Neural cell (in vitro differentiated cells): ENCODE measurements around the gene GNG7. TPM values are rescaled to one million over a fixed set of nuclear protein-coding genes. Genes with fewer than 3 reads are reported as not detected.

ENCODE experiments used
- H2AFZ ChIP-seq: fragments of 200-600, 300-800 bp; sonication (generic), shearing (Covaris generic); 2 replicates; pipeline ENCODE4 v1.6.0; 2014; ENCODE audit warnings: low read depth, mild to moderate bottlenecking, antibody characterized with exemption, low read length, moderate library complexity
- H3F3A ChIP-seq: fragments of 200-600 bp; shearing (Covaris generic); 2 replicates; pipeline ENCODE4 v1.6.1; 2016; ENCODE audit warnings: mild to moderate bottlenecking, moderate library complexity, mixed read lengths, antibody characterized with exemption, low read length; ENCODE audit not compliant: insufficient read depth, poor library complexity, severe bottlenecking
- H3K27ac ChIP-seq: fragments of 200-600, 300-800 bp; sonication (generic), shearing (Covaris generic); 2 replicates; pipeline ENCODE4 v1.5.1; 2014; ENCODE audit warnings: mild to moderate bottlenecking, low read length, moderate library complexity
- H3K27me3 ChIP-seq: fragments of 300-800, 200-600 bp; sonication (generic), shearing (Covaris generic); 2 replicates; pipeline ENCODE4 v1.6.0; 2014; ENCODE audit warnings: mild to moderate bottlenecking, low read depth, low read length, moderate library complexity; ENCODE audit not compliant: insufficient read depth
- H3K36me3 ChIP-seq: fragments of 300-800, 200-600 bp; sonication (generic), shearing (Covaris generic); 2 replicates; pipeline ENCODE4 v1.5.1; 2014; ENCODE audit warnings: mild to moderate bottlenecking, antibody characterized with exemption, low read length, moderate library complexity; ENCODE audit not compliant: insufficient read depth
- H3K4me2 ChIP-seq: fragments of 300-800, 200-600 bp; sonication (generic), shearing (Covaris generic); 2 replicates; pipeline ENCODE4 v1.6.0; 2014; ENCODE audit warnings: mild to moderate bottlenecking, low read length
- H3K4me3 ChIP-seq: fragments of 300-800, 200-600 bp; sonication (generic), shearing (Covaris generic); 2 replicates; pipeline ENCODE4 v1.5.1; 2014; ENCODE audit warnings: mild to moderate bottlenecking, low read length, moderate library complexity
- H3K79me2 ChIP-seq: fragments of 200-600 bp; shearing (Covaris generic); replicated peaks from 2 replicates; pipeline ENCODE4 v1.6.0; 2014; ENCODE audit warnings: mild to moderate bottlenecking, low read length, moderate library complexity; ENCODE audit not compliant: insufficient read depth
- H3K9ac ChIP-seq: fragments of 300-800, 200-600 bp; sonication (generic), shearing (Covaris generic); 2 replicates; pipeline ENCODE4 v1.6.1; 2016; ENCODE audit warnings: mild to moderate bottlenecking, low read length, mixed read lengths
- H3K9me2 ChIP-seq: fragments of 200-600 bp; shearing (Covaris generic); 2 replicates; pipeline ENCODE4 v1.6.1; 2016; ENCODE audit warnings: mild to moderate bottlenecking, low read length, mixed read lengths; ENCODE audit not compliant: insufficient read depth
- H3K9me3 ChIP-seq: fragments of 200-600, 300-800 bp; sonication (generic), shearing (Covaris generic); 2 replicates; pipeline ENCODE4 v1.6.1; 2016; ENCODE audit warnings: mild to moderate bottlenecking, mixed run types, low read length, moderate library complexity, mixed read lengths
- H4K20me1 ChIP-seq: fragments of 200-600 bp; shearing (Covaris generic); 2 replicates; pipeline ENCODE4 v1.6.1; 2016; ENCODE audit warnings: mild to moderate bottlenecking, mixed run types; ENCODE audit not compliant: insufficient read depth
- CTCF ChIP-seq: fragments of 450-650 bp; IDR thresholded peaks from 2 replicates; pipeline ENCODE4 v1.5.1; 2014; ENCODE audit warnings: antibody characterized with exemption, mild to moderate bottlenecking, moderate library complexity; ENCODE audit not compliant: poor library complexity, severe bottlenecking
- EP300 ChIP-seq: fragments of 450-650 bp; conservative IDR thresholded peaks from 2 replicates; pipeline ENCODE4 v1.6.1; 2014; ENCODE audit warnings: antibody characterized with exemption, mild to moderate bottlenecking, moderate library complexity; ENCODE audit not compliant: poor library complexity, severe bottlenecking
- EZH2 ChIP-seq: fragments of 200-600, 300-800 bp; shearing (Covaris generic), sonication (generic); IDR thresholded peaks from 2 replicates; pipeline ENCODE4 v1.6.1; 2014; ENCODE audit warnings: antibody characterized with exemption, low read length, borderline replicate concordance, mild to moderate bottlenecking; ENCODE audit not compliant: insufficient read depth, poor library complexity, severe bottlenecking
- MXI1 ChIP-seq: fragments of 450-650 bp; conservative IDR thresholded peaks from 2 replicates; pipeline ENCODE4 v1.6.1; 2014; ENCODE audit warnings: antibody characterized with exemption, mild to moderate bottlenecking; ENCODE audit not compliant: poor library complexity, severe bottlenecking
- POLR2AphosphoS5 ChIP-seq: IDR thresholded peaks from 2 replicates; pipeline ENCODE4 v1.6.1; 2012
- RAD21 ChIP-seq: fragments of 450-650 bp; conservative IDR thresholded peaks from 2 replicates; pipeline ENCODE4 v1.6.1; 2014; ENCODE audit warnings: antibody characterized with exemption, mild to moderate bottlenecking, moderate library complexity
- REST ChIP-seq: IDR thresholded peaks from 2 replicates; pipeline ENCODE4 v1.6.1; 2012; ENCODE audit warnings: borderline replicate concordance
- SMC3 ChIP-seq: fragments of 450-650 bp; conservative IDR thresholded peaks from 2 replicates; pipeline ENCODE4 v1.6.1; 2014; ENCODE audit warnings: antibody characterized with exemption, mild to moderate bottlenecking, moderate library complexity; ENCODE audit not compliant: poor library complexity
- TAF1 ChIP-seq: IDR thresholded peaks from 2 replicates; pipeline ENCODE4 v1.6.1; 2012; ENCODE audit warnings: low read depth
- polyA plus RNA-seq: library from polyadenylated mRNA; depleted of rRNA; stranded (reverse); fragments of >200 nt; gene quantifications from 2 replicates; pipeline ENCODE4 v1.2.3, GENCODE V29; 2014

Gene GNG7
- polyA plus RNA-seq, 1 donor from 2014 or later, result 3.0 TPM

DNA sequence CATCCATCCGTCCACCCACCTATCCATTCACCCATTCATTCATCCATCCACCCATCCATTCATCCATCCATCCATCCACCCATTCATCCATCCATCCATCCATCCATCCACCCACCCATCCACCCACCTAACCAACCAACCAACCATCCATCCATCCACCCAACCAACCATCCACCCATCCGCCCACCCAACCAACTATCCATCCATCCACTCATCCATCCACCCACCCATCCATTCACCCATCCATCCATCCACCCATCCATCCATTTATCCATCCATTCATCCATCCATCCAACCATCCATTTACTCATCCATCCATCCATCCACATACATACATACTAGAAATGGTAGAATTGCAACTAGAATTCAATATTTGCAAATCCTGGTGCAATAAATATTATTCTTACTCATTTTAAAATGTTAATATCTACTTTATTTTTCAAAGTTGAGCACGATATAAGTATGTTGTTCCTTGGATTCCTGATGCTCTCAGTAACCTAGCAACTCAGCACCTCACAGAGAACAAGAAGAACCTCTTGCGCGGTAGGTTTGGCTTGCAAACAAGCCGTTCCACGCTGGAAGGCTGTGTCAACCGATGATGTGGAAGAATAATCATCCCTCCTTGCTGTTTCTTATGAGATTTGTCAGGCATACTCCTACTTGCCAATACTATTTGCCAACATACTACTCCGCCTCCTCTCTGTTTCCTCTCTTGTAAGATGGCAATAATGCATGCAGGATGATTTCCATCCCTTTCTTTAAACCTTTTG, 111.7 kb downstream of the GNG7 start:
- Histone ChIP-seq H3K79me2 (no peaks in the 10 kb centered on the region), H3K9ac (no peak overlapping the region), H3K36me3 (no peaks in the 10 kb centered on the region), H3K27me3 (no peaks in the 10 kb centered on the region), H2AFZ (no peak overlapping the region), H3K4me3 (no peak overlapping the region), H3F3A (no peaks in the 10 kb centered on the region), H3K9me2 (no peaks in the 10 kb centered on the region), H4K20me1 (no peaks in the 10 kb centered on the region), H3K9me3 (no peaks in the 10 kb centered on the region), H3K27ac (no peak overlapping the region), H3K4me2 (no peak overlapping the region)
- TF ChIP-seq RAD21 (no peak), REST (no peak), POLR2AphosphoS5 (no peak), MXI1 (no peak), SMC3 (no peak), CTCF (no peak), TAF1 (no peak), EP300 (no peak), EZH2 (no peak)

GRCh38 chr19:2589441-2589840, 113.1 kb downstream of the GNG7 start:
- H3K9me3 ChIP-seq, result no peaks in the 10 kb centered on the region
- no peak overlapping the region for H3K9ac ChIP-seq
- H3F3A ChIP-seq, result no peaks in the 10 kb centered on the region
- H3K27ac ChIP-seq, result no peak overlapping the region
- H3K36me3 ChIP-seq, result no peaks in the 10 kb centered on the region
- H3K9me2 ChIP-seq, result no peaks in the 10 kb centered on the region
- H3K27me3 ChIP-seq, result no peaks in the 10 kb centered on the region
- no peak overlapping the region for H3K4me2 ChIP-seq
- H4K20me1 ChIP-seq, result no peaks in the 10 kb centered on the region
- no peak overlapping the region for H2AFZ ChIP-seq
- no peak overlapping the region for H3K4me3 ChIP-seq
- TF ChIP-seq RAD21 (no peak), POLR2AphosphoS5 (no peak), MXI1 (no peak), CTCF (no peak), SMC3 (no peak), EZH2 (no peak), REST (no peak), TAF1 (no peak), EP300 (no peak)
- no peaks in the 10 kb centered on the region for H3K79me2 ChIP-seq
